Mesodermal cell (in vitro differentiated cells): ENCODE measurements around the gene NUMA1.

Experiments used
- H3K27ac ChIP-seq: 2 replicates; pipeline ENCODE4 v1.7.0; 2013; ENCODE audit warnings: mild to moderate bottlenecking, low read depth, low read length, moderate library complexity; ENCODE audit not compliant: severe bottlenecking
- H3K36me3 ChIP-seq: 2 replicates; pipeline ENCODE4 v1.7.1; 2013; ENCODE audit warnings: mild to moderate bottlenecking, low read length, moderate library complexity; ENCODE audit not compliant: control insufficient read depth, insufficient read depth
- H3K4me1 ChIP-seq: one replicate; pipeline ENCODE4 v1.7.1; 2013; ENCODE audit warnings: mild to moderate bottlenecking, low read length; ENCODE audit not compliant: insufficient read depth, control insufficient read depth, poor library complexity, severe bottlenecking
- H3K4me3 ChIP-seq: 2 replicates; pipeline ENCODE4 v1.7.0; 2013; ENCODE audit warnings: low read length, control low read depth, mild to moderate bottlenecking; ENCODE audit not compliant: insufficient read depth, poor library complexity, severe bottlenecking; ENCODE audit errors: extremely low read depth
- H3K9me3 ChIP-seq: 2 replicates; pipeline ENCODE4 v1.7.1; 2013; ENCODE audit warnings: mild to moderate bottlenecking, low read length, moderate library complexity; ENCODE audit not compliant: control insufficient read depth
- WGBS, 2 experiments: methylation state at CpG; one replicate each; pipeline ENCODE4 v1.1.5; 2013; ENCODE audit warnings: missing lambda C conversion rate in 2 of 2; ENCODE audit not compliant: insufficient coverage in 2 of 2; 5-methylcytosine and 5-hydroxymethylcytosine counted together

Gene NUMA1

GRCh38 chr11:72039856-72040401 is 40.4 kb downstream of the NUMA1 start:
- Histone ChIP-seq H3K27ac (peak overlapping the region; percentile 96), H3K9me3 (no peaks in the 10 kb centered on the region), H3K4me3 (peak overlapping the region; percentile 55), H3K36me3 (peaks cover 43% of the 10 kb centered on the region), H3K4me1 (peaks cover 26% of the 10 kb centered on the region)
- 75 to 85% methylated on average over 3 to 6 of the region's 6 CpGs for WGBS, 2 experiments

- peak overlapping the region; percentile 96 for H3K27ac ChIP-seq
- H3K4me1 ChIP-seq: peaks cover 26% of the 10 kb centered on the region
- no peaks in the 10 kb centered on the region for H3K9me3 ChIP-seq
- H3K36me3 ChIP-seq: peaks cover 50% of the 10 kb centered on the region
- WGBS, 2 experiments: 82 to 85% methylated on average over 4 to 5 of the region's 5 CpGs
- peak overlapping the region; percentile 55 for H3K4me3 ChIP-seq
Measured at GRCh38 chr11:72039031-72039855, 41.1 kb downstream of the NUMA1 start.

- peaks cover 57% of the 10 kb centered on the region for H3K36me3 ChIP-seq
- peaks cover 26% of the 10 kb centered on the region for H3K4me1 ChIP-seq
- peak overlapping the region; percentile 11 for H3K27ac ChIP-seq
- H3K9me3 ChIP-seq: no peaks in the 10 kb centered on the region
- WGBS, 2 experiments: 76 to 100% methylated on average over 1 to 2 of the region's 2 CpGs
- H3K4me3 ChIP-seq: no peak overlapping the region
Measured at GRCh38 chr11:72038491-72038890, 41.9 kb downstream of the NUMA1 start.

- no peak overlapping the region for H3K27ac ChIP-seq
Measured at GRCh38 chr11:72037554-72038311, 42.6 kb downstream of the NUMA1 start.

GRCh38 chr11:72036687-72037086 is 43.7 kb downstream of the NUMA1 start:
- no peak overlapping the region for H3K4me3 ChIP-seq
- 100% methylated on average over 2 of the region's 3 CpGs for WGBS, 2 experiments
- H3K36me3 ChIP-seq: peaks cover 67% of the 10 kb centered on the region
- no peak overlapping the region for H3K27ac ChIP-seq
- H3K9me3 ChIP-seq: no peaks in the 10 kb centered on the region
- peaks cover 21% of the 10 kb centered on the region for H3K4me1 ChIP-seq

More at GRCh38 chr11:72037554-72038311, 42.6 kb downstream of the NUMA1 start:
- 96 to 100% methylated on average over 4 of the region's 4 CpGs for WGBS, 2 experiments
- no peak overlapping the region for H3K4me3 ChIP-seq
- peaks cover 64% of the 10 kb centered on the region for H3K36me3 ChIP-seq
- no peaks in the 10 kb centered on the region for H3K9me3 ChIP-seq
- peaks cover 26% of the 10 kb centered on the region for H3K4me1 ChIP-seq

- Histone ChIP-seq H3K27ac (no peak overlapping the region), H3K9me3 (no peaks in the 10 kb centered on the region), H3K36me3 (peaks cover 79% of the 10 kb centered on the region), H3K4me3 (no peak overlapping the region), H3K4me1 (peaks cover 17% of the 10 kb centered on the region)
- WGBS, 2 experiments: no CpG with 5 or more reads among the region's 1 CpG
Measured at GRCh38 chr11:72030472-72031045, 49.8 kb downstream of the NUMA1 start.

- no peaks in the 10 kb centered on the region for H3K9me3 ChIP-seq
- peaks cover 22% of the 10 kb centered on the region for H3K4me1 ChIP-seq
- H3K36me3 ChIP-seq: peaks cover 81% of the 10 kb centered on the region
- WGBS, 2 experiments: 86% methylated on average over 1 of the region's 1 CpG; no CpG with 5 or more reads in 1 of the 2 experiments
- H3K4me3 ChIP-seq: no peak overlapping the region
- peak overlapping the region; percentile 89 for H3K27ac ChIP-seq
Measured at GRCh38 chr11:72026090-72026489, 54.3 kb downstream of the NUMA1 start.

GRCh38 chr11:72024069-72024754 is 56.1 kb downstream of the NUMA1 start:
- 100% methylated on average over 2 of the region's 5 CpGs for whole genome bisulfite sequencing, 2 experiments
- Histone ChIP-seq H3K4me3 (no peak overlapping the region), H3K4me1 (peaks cover 22% of the 10 kb centered on the region), H3K36me3 (peaks cover 84% of the 10 kb centered on the region), H3K27ac (no peak overlapping the region), H3K9me3 (no peaks in the 10 kb centered on the region)

- H3K4me3 ChIP-seq: no peak overlapping the region
- H3K9me3 ChIP-seq: no peaks in the 10 kb centered on the region
- H3K27ac ChIP-seq: no peak overlapping the region
- H3K4me1 ChIP-seq: peaks cover 22% of the 10 kb centered on the region
- WGBS, 2 experiments: 100% methylated on average over 1 to 2 of the region's 4 CpGs
- peaks cover 84% of the 10 kb centered on the region for H3K36me3 ChIP-seq
Measured at GRCh38 chr11:72023335-72023734, 57.0 kb downstream of the NUMA1 start.

- Histone ChIP-seq H3K4me1 (peaks cover 3% of the 10 kb centered on the region), H3K36me3 (peaks cover 100% of the 10 kb centered on the region), H3K9me3 (no peaks in the 10 kb centered on the region), H3K27ac (no peak overlapping the region), H3K4me3 (no peak overlapping the region)
- 100% methylated on average over 4 to 8 of the region's 9 CpGs for WGBS, 2 experiments
Measured at GRCh38 chr11:72018171-72018570, 62.2 kb downstream of the NUMA1 start.
